Peyer's patch (tissue), 4 donors: ENCODE data around the gene NCMAP.

Source experiments
- CTCF ChIP-seq, 6 experiments: fragments of 450-650 bp in 4 of 6; fragments of 200-600 bp in 2 of 6; sonication (generic) in 1 of 6; IDR thresholded peaks; one replicate each; pipeline ENCODE4 v1.5.1; 2017 to 2019; ENCODE audit warnings: antibody characterized with exemption in 6 of 6, mild to moderate bottlenecking in 3 of 6, moderate library complexity in 1 of 6
- POLR2A ChIP-seq, 2 donors: fragments of 450-650 bp; IDR thresholded peaks; one replicate each; pipeline ENCODE4 v1.5.1; 2017; ENCODE audit warnings: antibody characterized with exemption in 2 of 2, mild to moderate bottlenecking in 2 of 2, moderate library complexity in 2 of 2

GRCh38 chr1:24606296-24606605, 50.4 kb downstream of the NCMAP start:
- TF ChIP-seq CTCF (IDR thresholded peaks at IDR 0.05) = no peak
- no peak for TF ChIP-seq POLR2A (IDR thresholded peaks at IDR 0.05)
